Psoas muscle (tissue), 8 donors: Measurements from ENCODE around the gene CRMP1. TPM values are rescaled to one million over a fixed set of nuclear protein-coding genes. Genes with fewer than 3 reads are reported as not detected.

ENCODE experiments used
- ATAC-seq, 4 donors: fragments of 200-7000 bp; cut with Tn5 transposase; one replicate each; pipeline ENCODE4 v1.9.1; 2020; ENCODE audit warnings: moderate library complexity in 3 of 4, mild to moderate bottlenecking in 2 of 4
- DNase-seq, 2 donors: peaks; one replicate each; pipeline ENCODE4 v3.0.0-alpha.2; 2020
- H3K27ac ChIP-seq: fragments of 200-600 bp; one replicate; pipeline ENCODE4 v1.8.0; 2022
- H3K27me3 ChIP-seq, 3 donors: fragments of 200-600 bp in 1 of 3; one replicate each; pipeline versions ENCODE4 v1.6.1 to v1.8.0; 2013 to 2022; ENCODE audit warnings: low read length in 2 of 3, mild to moderate bottlenecking in 2 of 3, moderate library complexity in 1 of 3; ENCODE audit not compliant: insufficient read depth in 3 of 3
- H3K36me3 ChIP-seq, 2 donors: fragments of 200-600 bp in 1 of 2; one replicate each; pipeline versions ENCODE4 v1.6.1 to v1.8.0; 2013 to 2022; ENCODE audit warnings: low read depth in 1 of 2, mild to moderate bottlenecking in 1 of 2, moderate library complexity in 1 of 2; ENCODE audit not compliant: insufficient read depth in 1 of 2
- H3K4me1 ChIP-seq: fragments of 200-600 bp; one replicate; pipeline ENCODE4 v1.8.0; 2022
- H3K4me3 ChIP-seq: fragments of 200-600 bp; one replicate; pipeline ENCODE4 v1.8.0; 2022; ENCODE audit warnings: mild to moderate bottlenecking
- H3K9me3 ChIP-seq: fragments of 200-600 bp; one replicate; pipeline ENCODE4 v1.8.0; 2022
- CTCF ChIP-seq: fragments of 200-600 bp; IDR thresholded peaks from one replicate; pipeline ENCODE4 v1.8.0; 2022; ENCODE audit warnings: antibody characterized with exemption
- WGBS, 3 donors: extraction: QIAGEN DNeasy Blood & Tissue Kit; methylation state at CpG; one replicate each; pipeline versions ENCODE4 v1.1.6 to v1.1.7; 2013; 5-methylcytosine and 5-hydroxymethylcytosine counted together
- intact Hi-C, 2 donors: fragments of 100-400 bp; cut with DNase I; formaldehyde crosslinking; loops; one replicate each; pipeline versions ENCODE4 v1.11.0 to v1.14.2; 2022
- polyA plus RNA-seq, 3 donors: library from polyadenylated mRNA; stranded (reverse); fragments of 200-250 nt; gene quantifications; one replicate each; pipeline ENCODE4 v1.2.3, GENCODE V29; 2013
- total RNA-seq, 4 donors: library from RNA; stranded (reverse); fragmentation: NEBNext Ultra II Directional in 2 of 4; extraction: Animal tissue kit (Norgen Biotek cat#: 25700) in 2 of 4; gene quantifications; one replicate each; pipeline versions ENCODE4 v1.2.1 to v1.2.4, GENCODE V29; 2021 to 2023
- donor health status: healthy with polysubstance abuse.
- donor health status: DM: no; HTN: no; CAD: no; lungs with moderate emphysema.
- donor health status: Bipolar disorder and iron deficiency.
- donor health status: healthy.
- donor health status: DM: yes; HTN: yes; CAD: no.
- donor health status: DM: no; HTN: no; CAD: no.
- donor health status: DM: no; HTN: no; CAD: no.
- donor health status: DM: yes; HTN: yes; CAD: no.

CRMP1 gene
- total and polyA plus RNA-seq, 7 donors, result 0.10 to 0.89 (median 0.39) TPM

DNA sequence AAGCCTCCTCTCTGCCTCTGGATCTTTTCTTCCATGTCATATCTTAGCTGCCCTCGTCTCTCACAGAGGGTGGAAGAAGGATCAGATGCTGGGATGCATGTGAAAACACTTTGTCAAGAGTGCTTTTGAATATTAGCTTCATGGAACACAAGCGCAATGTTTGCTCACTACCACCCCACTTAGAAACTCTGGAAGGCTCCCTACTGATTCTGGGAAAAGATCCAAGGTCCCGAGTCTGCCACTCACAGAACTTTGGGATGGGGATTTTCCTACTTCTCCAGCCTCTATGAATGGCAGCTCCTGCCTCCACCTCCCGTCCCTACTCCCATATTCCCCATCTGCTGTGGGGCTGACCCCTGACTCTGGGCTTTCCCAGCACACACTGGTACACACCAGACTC, 40.2 kb upstream of the CRMP1 start:
- 35 to 43% (median 35%) methylated on average over 4 of the region's 4 CpGs for WGBS, 3 donors

GRCh38 chr4:5932035-5932568, 39.2 kb upstream of the CRMP1 start:
- H3K27me3 ChIP-seq, result peaks cover 0 to 1% (median 0%) of the 10 kb centered on the region in 3 donors
- intact Hi-C loops, result no loop called here
- WGBS, 3 donors, result 44 to 56% (median 52%) methylated on average over 12 of the region's 12 CpGs

More for the DNA sequence above, 40.2 kb upstream of the CRMP1 start:
- no peak for TF ChIP-seq CTCF
- Histone ChIP-seq H3K27ac (no peak overlapping the region), H3K27me3 (peaks cover 0 to 1% (median 0%) of the 10 kb centered on the region in 3 donors), H3K36me3 (no peaks in the 10 kb centered on the region), H3K9me3 (no peaks in the 10 kb centered on the region), H3K4me3 (no peak overlapping the region), H3K4me1 (no peaks in the 10 kb centered on the region)
- DNase-seq (no peak), ATAC-seq (no peak)
- intact Hi-C loops, result no loop called here

DNA sequence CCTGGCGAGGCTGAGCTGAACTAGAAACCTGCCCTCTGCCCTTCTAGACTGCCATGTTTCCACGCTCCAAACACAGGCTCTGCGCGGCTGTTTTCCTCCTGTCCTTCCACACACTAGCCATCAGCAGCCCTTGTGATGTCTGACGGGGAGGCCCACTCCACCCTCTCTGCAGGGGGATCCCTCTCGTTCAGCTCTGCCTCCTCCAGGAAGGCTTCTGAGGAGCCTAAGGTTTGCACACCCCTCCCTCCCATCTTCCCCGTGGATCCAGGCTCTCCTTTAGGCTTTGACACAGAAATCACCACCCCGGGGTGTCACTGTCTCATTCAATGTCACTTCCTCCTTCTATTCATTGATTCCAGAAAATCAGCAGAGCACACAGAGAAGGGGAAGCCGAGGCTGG, 38.6 kb upstream of the CRMP1 start:
- DNase-seq (no peak), ATAC-seq (no peak)
- Histone ChIP-seq H3K9me3 (no peaks in the 10 kb centered on the region), H3K4me3 (no peak overlapping the region), H3K27ac (no peak overlapping the region), H3K4me1 (no peaks in the 10 kb centered on the region), H3K36me3 (no peaks in the 10 kb centered on the region), H3K27me3 (peaks cover 0 to 1% (median 0%) of the 10 kb centered on the region in 3 donors)
- no peak for TF ChIP-seq CTCF
- 34 to 38% (median 34%) methylated on average over 9 of the region's 9 CpGs for WGBS, 3 donors
- intact Hi-C loops, result no loop called here

More at GRCh38 chr4:5932035-5932568, 39.2 kb upstream of the CRMP1 start:
- no peak for TF ChIP-seq CTCF
- Histone ChIP-seq H3K9me3 (no peaks in the 10 kb centered on the region), H3K27ac (no peak overlapping the region), H3K36me3 (no peaks in the 10 kb centered on the region), H3K4me3 (no peak overlapping the region), H3K4me1 (no peaks in the 10 kb centered on the region)
- DNase-seq (no peak), ATAC-seq (no peak)

DNA sequence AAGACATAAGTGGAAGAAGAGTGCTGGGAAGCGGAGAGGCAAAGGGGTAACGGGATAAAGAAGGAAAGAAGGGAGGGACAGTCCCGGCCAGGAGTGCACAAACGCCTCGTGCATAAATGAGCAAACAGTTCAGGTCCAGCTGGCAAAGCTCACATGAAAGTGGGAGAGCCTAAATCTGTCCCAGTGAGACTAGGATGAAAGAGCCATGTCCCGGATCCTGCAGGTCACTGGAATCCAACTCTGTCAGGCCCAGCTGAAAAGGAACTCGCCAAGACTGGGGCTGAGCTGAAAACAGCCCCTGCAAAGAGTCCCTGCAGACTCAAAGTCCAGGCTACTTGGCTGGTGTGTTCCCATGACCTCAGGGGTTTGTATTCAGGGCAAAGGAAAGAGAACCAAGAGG, 38.0 kb upstream of the CRMP1 start:
- H3K4me1 ChIP-seq, result no peaks in the 10 kb centered on the region
- H3K9me3 ChIP-seq, result no peaks in the 10 kb centered on the region
- no peak for TF ChIP-seq CTCF
- ATAC-seq (no peak), DNase-seq (no peak)
- H3K4me3 ChIP-seq, result no peak overlapping the region
- H3K27me3 ChIP-seq, result peaks cover 0 to 1% (median 0%) of the 10 kb centered on the region in 3 donors
- intact Hi-C loops, result no loop called here
- no peak overlapping the region for H3K27ac ChIP-seq
- no peaks in the 10 kb centered on the region for H3K36me3 ChIP-seq
- WGBS, 3 donors, result 46 to 54% (median 50%) methylated on average over 7 of the region's 7 CpGs

- Histone ChIP-seq H3K36me3 (no peaks in the 10 kb centered on the region), H3K27ac (no peak overlapping the region), H3K4me3 (no peak overlapping the region), H3K4me1 (no peaks in the 10 kb centered on the region), H3K9me3 (no peaks in the 10 kb centered on the region), H3K27me3 (peaks cover 0 to 2% (median 1%) of the 10 kb centered on the region in 3 donors)
- ATAC-seq, result no peak
- WGBS, 3 donors, result 73 to 86% (median 75%) methylated on average over 8 of the region's 8 CpGs
- no peak for TF ChIP-seq CTCF
- intact Hi-C loops, result no loop called here
- no peak for DNase-seq
These were observed 37.6 kb upstream of the CRMP1 start for GRCh38 chr4:5930456-5930855.
